SU-DHL-6 (cell line): Measurements from ENCODE around the gene CCDC92B.

Experiments
- H2AFZ ChIP-seq: fragments of 200-600 bp; sonication (generic); 2 replicates; pipeline ENCODE4 v1.6.1; 2014; ENCODE audit warnings: low read depth, mild to moderate bottlenecking, moderate library complexity, mixed read lengths, antibody characterized with exemption, low read length; ENCODE audit not compliant: severe bottlenecking
- H3F3A ChIP-seq: fragments of 200-600 bp; shearing (Covaris generic); 2 replicates; pipeline ENCODE4 v1.6.0; 2016; ENCODE audit warnings: antibody characterized with exemption, mild to moderate bottlenecking; ENCODE audit not compliant: insufficient read depth
- H3K27ac ChIP-seq: fragments of 200-600 bp; sonication (generic); 2 replicates; pipeline ENCODE4 v1.5.1; 2016; ENCODE audit warnings: low read depth, mild to moderate bottlenecking, low read length, moderate library complexity, mixed read lengths
- H3K27me3 ChIP-seq: fragments of 200-600 bp; sonication (generic), shearing (Covaris generic); 2 replicates; pipeline ENCODE4 v1.6.0; 2014; ENCODE audit warnings: mild to moderate bottlenecking, low read length
- H3K36me3 ChIP-seq: fragments of 200-600 bp; sonication (generic); 2 replicates; pipeline ENCODE4 v1.6.1; 2014; ENCODE audit warnings: mild to moderate bottlenecking, low read length, mixed read lengths
- H3K4me2 ChIP-seq: fragments of 300-600, 200-600 bp; shearing (Covaris generic), sonication (generic); 2 replicates; pipeline ENCODE4 v1.6.0; 2014; ENCODE audit warnings: low read length, low read depth, mild to moderate bottlenecking; ENCODE audit not compliant: poor library complexity, severe bottlenecking
- H3K4me3 ChIP-seq: fragments of 200-600 bp; sonication (generic); 2 replicates; pipeline ENCODE4 v1.5.1; 2014; ENCODE audit warnings: antibody characterized with exemption, low read length, mild to moderate bottlenecking, mixed read lengths; ENCODE audit not compliant: insufficient read depth, poor library complexity, severe bottlenecking
- H3K79me2 ChIP-seq: fragments of 200-600 bp; sonication (generic); 2 replicates; pipeline ENCODE4 v1.6.1; 2014; ENCODE audit warnings: mild to moderate bottlenecking, low read length, moderate library complexity; ENCODE audit not compliant: insufficient read depth
- H3K9ac ChIP-seq: fragments of 200-600 bp; sonication (generic); 2 replicates; pipeline ENCODE4 v1.7.0; 2014; ENCODE audit warnings: mild to moderate bottlenecking, low read length
- H3K9me2 ChIP-seq: fragments of 200-600 bp; sonication (generic); replicated peaks from 2 replicates; pipeline ENCODE4 v1.6.1; 2014; ENCODE audit warnings: low read length; ENCODE audit not compliant: insufficient read depth
- H3K9me3 ChIP-seq: fragments of 200-600 bp; sonication (generic); 2 replicates; pipeline ENCODE4 v1.6.1; 2014; ENCODE audit warnings: low read length, mixed read lengths; ENCODE audit not compliant: insufficient read depth
- H4K20me1 ChIP-seq: fragments of 200-600 bp; sonication (generic); 2 replicates; pipeline ENCODE4 v1.6.1; 2014; ENCODE audit warnings: low read depth, mild to moderate bottlenecking, antibody characterized with exemption, low read length, moderate library complexity, mixed read lengths
- EZH2phosphoT487 ChIP-seq: fragments of 200-600 bp; sonication (generic), shearing (Covaris generic); conservative IDR thresholded peaks from 2 replicates; pipeline ENCODE4 v1.6.1; 2018; ENCODE audit warnings: mild to moderate bottlenecking, antibody characterized with exemption, low read length, moderate library complexity, mixed read lengths
- TF ChIP-seq, protein P1 (sequence below): fragments of 200-600 bp; sonication (generic); IDR thresholded peaks from one replicate; pipeline ENCODE4 v1.5.1; 2017; ENCODE audit warnings: antibody characterized with exemption, mild to moderate bottlenecking, low read length, moderate library complexity; ENCODE audit not compliant: insufficient read depth, poor library complexity, severe bottlenecking

The CCDC92B gene

DNA sequence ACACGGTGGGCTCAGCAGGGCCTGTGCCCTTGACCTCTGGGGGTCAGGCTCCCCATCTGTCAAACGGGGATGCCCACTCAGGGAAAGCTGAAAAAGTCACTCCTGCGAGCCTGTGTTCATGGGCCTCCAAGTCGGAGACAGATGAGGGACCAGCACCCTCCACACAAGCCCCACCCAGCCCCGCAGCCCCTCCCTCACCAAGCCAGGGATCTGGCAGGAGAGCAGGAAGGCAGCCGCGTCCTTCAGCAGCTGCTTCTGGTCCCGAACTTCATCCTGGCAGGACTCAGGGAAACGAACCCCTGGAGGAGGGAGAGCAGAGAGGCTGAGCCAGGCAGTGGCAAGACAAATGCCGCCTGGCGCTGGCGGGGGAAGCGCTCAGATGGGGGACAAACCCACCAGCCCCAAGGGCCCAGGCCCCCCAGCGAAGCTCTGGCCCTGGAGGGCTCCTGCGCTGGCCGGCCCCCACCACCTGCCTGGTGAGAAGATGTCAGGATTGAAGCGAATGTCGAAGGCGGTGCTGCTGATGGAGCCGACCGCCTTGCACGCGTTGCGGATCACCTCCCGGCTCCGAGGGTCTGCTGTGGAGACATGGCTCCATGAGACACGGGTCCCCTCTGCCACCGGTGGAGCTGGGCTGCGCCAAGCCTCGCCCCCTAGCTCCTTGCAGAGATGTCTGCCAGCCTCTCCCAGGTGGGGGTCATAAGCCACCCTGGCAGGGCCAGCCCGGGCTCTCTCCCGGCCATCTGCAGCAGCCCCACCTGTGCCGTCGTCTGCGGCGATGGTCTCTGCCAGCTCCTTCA lies 53.3 kb downstream of the CCDC92B start:
- Histone ChIP-seq H3K27ac (no peak overlapping the region), H4K20me1 (no peaks in the 10 kb centered on the region; the same call in 1 of the 2 replicates), H3K36me3 (no peaks in the 10 kb centered on the region), H3K9me3 (no peaks in the 10 kb centered on the region), H3K27me3 (no peaks in the 10 kb centered on the region), H3K9ac (no peak overlapping the region), H3K79me2 (no peaks in the 10 kb centered on the region), H2AFZ (no peak overlapping the region), H3K9me2 (no peaks in the 10 kb centered on the region), H3K4me3 (no peak overlapping the region), H3F3A (no peaks in the 10 kb centered on the region), H3K4me2 (no peak overlapping the region)
- TF ChIP-seq EZH2phosphoT487, result no peak
- TF ChIP-seq, protein P1, sequence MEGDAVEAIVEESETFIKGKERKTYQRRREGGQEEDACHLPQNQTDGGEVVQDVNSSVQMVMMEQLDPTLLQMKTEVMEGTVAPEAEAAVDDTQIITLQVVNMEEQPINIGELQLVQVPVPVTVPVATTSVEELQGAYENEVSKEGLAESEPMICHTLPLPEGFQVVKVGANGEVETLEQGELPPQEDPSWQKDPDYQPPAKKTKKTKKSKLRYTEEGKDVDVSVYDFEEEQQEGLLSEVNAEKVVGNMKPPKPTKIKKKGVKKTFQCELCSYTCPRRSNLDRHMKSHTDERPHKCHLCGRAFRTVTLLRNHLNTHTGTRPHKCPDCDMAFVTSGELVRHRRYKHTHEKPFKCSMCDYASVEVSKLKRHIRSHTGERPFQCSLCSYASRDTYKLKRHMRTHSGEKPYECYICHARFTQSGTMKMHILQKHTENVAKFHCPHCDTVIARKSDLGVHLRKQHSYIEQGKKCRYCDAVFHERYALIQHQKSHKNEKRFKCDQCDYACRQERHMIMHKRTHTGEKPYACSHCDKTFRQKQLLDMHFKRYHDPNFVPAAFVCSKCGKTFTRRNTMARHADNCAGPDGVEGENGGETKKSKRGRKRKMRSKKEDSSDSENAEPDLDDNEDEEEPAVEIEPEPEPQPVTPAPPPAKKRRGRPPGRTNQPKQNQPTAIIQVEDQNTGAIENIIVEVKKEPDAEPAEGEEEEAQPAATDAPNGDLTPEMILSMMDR, result no peak

DNA sequence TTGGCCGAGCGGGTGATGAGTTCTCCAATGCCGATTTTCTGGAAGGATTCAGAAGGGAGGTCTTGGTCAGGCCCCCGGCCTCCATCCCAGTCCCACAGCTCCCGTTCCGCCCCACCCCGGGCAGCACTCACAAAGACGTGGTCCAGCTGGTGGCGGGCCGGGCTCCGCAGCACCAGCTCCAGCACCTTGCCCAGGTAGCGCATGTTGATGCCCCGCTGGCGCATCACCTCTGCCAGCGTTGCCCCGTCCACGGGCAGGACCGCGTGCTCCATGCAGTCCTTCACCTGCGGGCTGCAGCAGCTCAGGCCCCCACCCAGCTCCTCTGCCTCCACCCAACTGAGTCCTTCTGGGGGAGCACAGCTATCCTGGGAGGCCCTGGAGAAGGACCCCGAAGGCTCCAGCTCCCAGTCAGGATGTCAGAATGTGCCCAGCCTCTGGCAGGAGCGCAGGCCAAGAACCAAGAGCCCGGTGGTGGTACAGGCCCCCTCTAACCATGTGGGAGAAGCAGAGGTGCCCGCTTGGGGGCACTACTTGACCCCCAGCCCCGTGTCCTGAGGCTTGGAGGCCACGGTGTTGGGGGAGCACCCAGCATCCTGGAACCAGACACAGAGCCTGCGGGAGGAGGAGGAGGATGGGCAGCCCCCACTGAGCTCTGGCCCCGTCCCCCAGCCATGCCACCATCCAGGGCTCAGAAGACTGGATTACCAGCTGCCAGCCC lies 54.0 kb downstream of the CCDC92B start:
- Histone ChIP-seq H3F3A (no peaks in the 10 kb centered on the region), H3K4me3 (no peak overlapping the region), H3K9ac (no peak overlapping the region), H3K9me3 (no peaks in the 10 kb centered on the region), H3K36me3 (no peaks in the 10 kb centered on the region), H3K9me2 (no peaks in the 10 kb centered on the region), H4K20me1 (no peaks in the 10 kb centered on the region; the same call in 1 of the 2 replicates), H3K27me3 (no peaks in the 10 kb centered on the region), H3K79me2 (no peaks in the 10 kb centered on the region), H3K4me2 (no peak overlapping the region), H2AFZ (no peak overlapping the region), H3K27ac (no peak overlapping the region)
- TF ChIP-seq, protein P1, result no peak
- TF ChIP-seq EZH2phosphoT487, result no peak

DNA sequence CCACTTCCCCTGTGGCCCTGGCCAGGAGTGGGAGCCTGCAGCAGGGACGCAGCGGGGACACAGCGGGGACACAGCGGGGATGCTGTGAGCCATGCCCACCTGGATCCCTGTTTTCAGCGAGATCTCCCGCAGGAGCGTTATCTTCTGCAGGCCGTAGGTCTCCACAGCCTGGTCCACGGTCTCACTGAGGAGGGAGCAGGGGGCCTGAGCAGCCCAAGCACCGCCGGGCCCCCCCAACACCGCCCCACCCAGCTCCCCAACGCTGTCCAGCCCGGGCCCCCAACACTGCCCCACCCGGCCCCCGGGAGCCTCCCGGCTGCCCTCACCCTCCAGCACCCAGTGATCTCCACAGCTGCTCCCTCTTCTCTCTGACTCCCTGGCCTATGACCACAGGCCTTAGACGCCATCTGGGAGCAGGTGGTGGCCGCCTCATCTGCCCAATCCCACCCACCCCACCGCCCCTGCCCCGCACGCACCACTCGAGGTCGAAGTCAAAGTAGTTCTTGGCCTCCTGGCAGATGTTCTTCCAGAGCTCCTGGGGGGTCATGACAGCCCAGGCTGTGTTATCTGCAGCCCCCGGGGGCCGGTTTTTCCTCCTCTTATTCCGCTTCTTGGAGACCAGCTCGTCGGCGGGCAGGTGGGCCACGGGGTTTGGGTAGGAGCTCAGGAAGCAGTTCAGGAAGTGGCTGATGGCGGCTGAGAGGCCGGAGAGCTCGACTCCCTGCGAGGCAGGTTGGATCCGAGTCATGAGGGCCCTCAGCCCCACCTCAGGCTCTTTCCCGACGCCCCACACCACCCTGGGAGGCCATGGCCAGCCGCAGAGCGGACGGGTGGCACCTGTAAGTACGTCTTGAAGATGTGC lies 54.8 kb downstream of the CCDC92B start:
- TF ChIP-seq, protein P1, result no peak
- TF ChIP-seq EZH2phosphoT487, result no peak
- Histone ChIP-seq H3K36me3 (no peaks in the 10 kb centered on the region), H4K20me1 (no peaks in the 10 kb centered on the region; the same call in 1 of the 2 replicates), H3K9ac (no peak overlapping the region), H3K79me2 (no peaks in the 10 kb centered on the region), H3F3A (no peaks in the 10 kb centered on the region), H3K27ac (no peak overlapping the region), H3K27me3 (no peaks in the 10 kb centered on the region), H3K9me3 (no peaks in the 10 kb centered on the region), H3K4me3 (no peak overlapping the region), H2AFZ (no peak overlapping the region), H3K9me2 (no peaks in the 10 kb centered on the region), H3K4me2 (no peak overlapping the region)
